ENCODE measurements around the gene CDH2. TPM values are rescaled to one million over a fixed set of nuclear protein-coding genes. Genes with fewer than 3 reads are reported as not detected.

The CDH2 gene
- total RNA-seq, 1 donor from 2014 or later, result 234 TPM

DNA sequence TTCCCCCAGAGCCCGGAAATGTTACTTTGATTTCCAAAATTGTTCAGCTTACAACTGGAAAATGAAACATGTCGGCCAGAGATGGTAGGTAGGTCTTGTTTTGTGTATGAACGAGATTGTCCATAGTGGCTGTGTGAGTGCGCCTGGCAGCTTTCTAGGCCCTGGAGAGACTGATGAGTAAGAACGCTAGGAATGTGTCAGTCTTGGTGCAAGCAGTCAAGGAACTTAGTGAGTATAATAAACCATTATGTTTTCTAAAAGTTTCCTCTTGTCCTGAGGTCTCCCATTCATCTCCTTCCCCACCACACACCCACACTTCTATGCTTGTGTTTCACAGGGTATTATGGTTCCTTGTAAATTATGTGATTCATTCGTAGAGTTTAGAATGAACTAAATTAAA lies 234.2 kb downstream of the CDH2 start:
- peak overlapping the region; percentile 95 for H3K27ac Mint-ChIP-seq (ENCODE audit: unreplicated experiment)
- no peak for DNase-seq (ENCODE audit: low read depth, low spot score)
- H3K4me3 Mint-ChIP-seq, result no peak overlapping the region
- H3K4me1 Mint-ChIP-seq, result peaks cover 53% of the 10 kb centered on the region
- TF ChIP-seq, protein P1, sequence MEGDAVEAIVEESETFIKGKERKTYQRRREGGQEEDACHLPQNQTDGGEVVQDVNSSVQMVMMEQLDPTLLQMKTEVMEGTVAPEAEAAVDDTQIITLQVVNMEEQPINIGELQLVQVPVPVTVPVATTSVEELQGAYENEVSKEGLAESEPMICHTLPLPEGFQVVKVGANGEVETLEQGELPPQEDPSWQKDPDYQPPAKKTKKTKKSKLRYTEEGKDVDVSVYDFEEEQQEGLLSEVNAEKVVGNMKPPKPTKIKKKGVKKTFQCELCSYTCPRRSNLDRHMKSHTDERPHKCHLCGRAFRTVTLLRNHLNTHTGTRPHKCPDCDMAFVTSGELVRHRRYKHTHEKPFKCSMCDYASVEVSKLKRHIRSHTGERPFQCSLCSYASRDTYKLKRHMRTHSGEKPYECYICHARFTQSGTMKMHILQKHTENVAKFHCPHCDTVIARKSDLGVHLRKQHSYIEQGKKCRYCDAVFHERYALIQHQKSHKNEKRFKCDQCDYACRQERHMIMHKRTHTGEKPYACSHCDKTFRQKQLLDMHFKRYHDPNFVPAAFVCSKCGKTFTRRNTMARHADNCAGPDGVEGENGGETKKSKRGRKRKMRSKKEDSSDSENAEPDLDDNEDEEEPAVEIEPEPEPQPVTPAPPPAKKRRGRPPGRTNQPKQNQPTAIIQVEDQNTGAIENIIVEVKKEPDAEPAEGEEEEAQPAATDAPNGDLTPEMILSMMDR (conservative IDR thresholded peaks at IDR 0.05), result no peak
- peaks cover 3% of the 10 kb centered on the region for H3K9me3 Mint-ChIP-seq
- no peaks in the 10 kb centered on the region for H3K27me3 Mint-ChIP-seq (ENCODE audit: low read depth)
- peaks cover 16% of the 10 kb centered on the region for H3K36me3 Mint-ChIP-seq (ENCODE audit: low read depth)

DNA sequence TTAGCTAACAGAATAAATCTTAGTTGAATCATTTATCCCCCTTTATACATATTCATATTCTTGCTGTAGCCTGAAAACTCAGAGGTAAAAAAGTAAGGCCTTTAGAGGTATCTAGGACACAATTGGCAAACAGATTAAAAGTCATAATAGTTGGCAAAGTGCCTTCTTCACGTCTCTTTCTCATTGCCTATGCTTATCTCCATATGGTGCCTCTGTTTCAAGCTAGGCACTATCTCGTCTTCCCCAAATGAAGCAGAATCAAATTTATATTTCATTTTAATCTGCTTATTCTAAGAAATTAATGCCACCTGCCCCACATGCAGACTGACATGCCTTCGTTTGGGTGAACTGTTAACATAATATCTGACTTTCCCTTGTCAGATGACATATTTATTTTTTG lies 245.4 kb downstream of the CDH2 start:
- TF ChIP-seq, protein P1 (conservative IDR thresholded peaks at IDR 0.05), result no peak
- no peak for DNase-seq (ENCODE audit: low read depth, low spot score)
- Mint-ChIP-seq H3K4me3 (no peak overlapping the region), H3K9me3 (peaks cover 10% of the 10 kb centered on the region), H3K27me3 (ENCODE audit: low read depth) (no peaks in the 10 kb centered on the region), H3K4me1 (peaks cover 18% of the 10 kb centered on the region), H3K27ac (ENCODE audit: unreplicated experiment) (no peak overlapping the region), H3K36me3 (ENCODE audit: low read depth) (peaks cover 4% of the 10 kb centered on the region)

DNA sequence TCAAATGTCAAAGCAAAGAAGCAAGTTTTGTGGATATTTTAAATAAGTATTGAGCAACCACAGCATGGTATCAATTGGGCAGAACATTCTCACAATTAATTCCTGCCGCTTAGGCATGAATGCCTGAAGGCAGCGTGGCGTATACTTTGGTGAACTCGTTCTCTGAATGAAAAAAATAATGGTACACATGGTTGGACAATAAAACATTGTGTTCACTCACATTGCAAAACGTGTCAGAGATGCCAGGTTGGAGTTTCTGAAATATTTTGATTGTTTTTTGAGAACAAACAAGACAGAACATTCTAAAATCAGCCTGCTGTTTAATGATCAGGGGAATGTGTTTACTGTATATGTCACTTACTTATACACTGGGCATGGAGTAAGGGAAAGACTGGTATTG lies 254.2 kb downstream of the CDH2 start:
- H3K27me3 Mint-ChIP-seq (ENCODE audit: low read depth), result no peaks in the 10 kb centered on the region
- H3K36me3 Mint-ChIP-seq (ENCODE audit: low read depth), result no peaks in the 10 kb centered on the region
- H3K27ac Mint-ChIP-seq (ENCODE audit: unreplicated experiment), result peak overlapping the region; percentile 70
- H3K4me3 Mint-ChIP-seq, result peak overlapping the region; percentile 17
- H3K4me1 Mint-ChIP-seq, result peaks cover 41% of the 10 kb centered on the region
- peaks cover 2% of the 10 kb centered on the region for H3K9me3 Mint-ChIP-seq
- TF ChIP-seq, protein P1 (conservative IDR thresholded peaks at IDR 0.05), result no peak
- DNase-seq (ENCODE audit: low read depth, low spot score), result no peak

DNA sequence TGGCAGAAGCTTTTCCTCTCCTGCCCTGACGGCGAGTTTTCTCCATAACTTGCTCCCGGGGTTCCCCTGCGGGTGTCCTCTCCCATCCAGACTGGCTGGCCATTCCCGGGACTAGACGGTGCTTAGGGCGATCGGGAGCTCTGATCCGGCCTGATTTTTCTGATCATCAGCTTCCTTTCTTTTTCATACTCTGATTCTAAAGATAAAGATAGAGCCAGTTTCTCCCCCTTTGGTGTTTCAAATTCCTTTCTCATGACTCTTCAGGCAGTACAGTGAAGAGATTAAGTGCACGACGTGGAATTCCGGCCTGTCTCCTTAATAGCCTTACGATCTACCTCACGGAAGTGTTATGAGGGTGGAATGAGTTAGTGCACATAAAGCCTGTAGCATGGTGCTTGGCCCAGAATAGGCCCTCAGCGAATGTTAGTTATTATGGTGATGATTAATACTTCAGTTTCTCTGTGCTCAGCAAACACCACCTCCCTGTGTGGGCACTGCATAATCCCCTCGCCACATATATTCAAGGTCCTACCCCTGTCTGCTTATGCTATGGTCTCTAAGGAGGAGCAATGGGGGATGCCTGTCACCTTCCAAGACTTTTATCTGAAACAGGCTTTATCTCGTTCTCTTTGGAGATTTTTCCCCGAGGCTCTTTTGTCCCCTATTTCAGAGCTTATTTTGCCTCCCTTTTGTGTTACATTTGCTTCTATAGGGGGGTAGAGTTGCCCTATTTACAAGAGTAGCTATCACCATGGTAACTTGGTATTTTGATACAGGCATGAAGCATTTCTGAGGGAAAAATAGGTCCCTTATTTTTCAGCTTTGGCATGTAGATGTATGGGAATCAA lies 254.8 kb downstream of the CDH2 start:
- no peaks in the 10 kb centered on the region for H3K36me3 Mint-ChIP-seq (ENCODE audit: low read depth)
- TF ChIP-seq, protein P1 (conservative IDR thresholded peaks at IDR 0.05), result no peak
- H3K4me3 Mint-ChIP-seq, result peak overlapping the region; percentile 17
- peaks cover 2% of the 10 kb centered on the region for H3K9me3 Mint-ChIP-seq
- DNase-seq (ENCODE audit: low read depth, low spot score), result no peak
- no peaks in the 10 kb centered on the region for H3K27me3 Mint-ChIP-seq (ENCODE audit: low read depth)
- H3K27ac Mint-ChIP-seq (ENCODE audit: unreplicated experiment), result peak overlapping the region; percentile 70
- H3K4me1 Mint-ChIP-seq, result peaks cover 41% of the 10 kb centered on the region

DNA sequence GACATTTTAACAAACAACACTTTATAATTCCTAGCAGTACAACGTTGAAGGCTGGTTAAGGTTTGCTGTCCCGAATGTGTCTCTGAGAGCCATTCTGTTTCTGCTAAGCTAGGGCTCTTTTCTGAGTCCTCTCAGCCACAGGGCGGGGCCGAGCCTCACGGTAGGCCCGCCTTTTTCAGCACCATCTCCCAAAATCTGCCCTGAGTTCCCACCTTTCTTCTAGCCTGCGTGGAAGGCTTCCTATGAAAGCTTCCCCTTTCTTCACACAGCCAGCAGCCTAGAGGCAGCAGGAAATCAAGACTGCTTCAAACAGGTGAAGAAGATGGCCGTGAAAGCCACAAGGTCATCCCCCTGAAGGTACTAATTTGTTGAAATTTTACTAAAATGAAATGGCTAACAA lies 255.5 kb downstream of the CDH2 start:
- no peak for DNase-seq (ENCODE audit: low read depth, low spot score)
- TF ChIP-seq, protein P1 (conservative IDR thresholded peaks at IDR 0.05), result no peak
- Mint-ChIP-seq H3K36me3 (ENCODE audit: low read depth) (no peaks in the 10 kb centered on the region), H3K4me3 (peak overlapping the region; percentile 17), H3K27me3 (ENCODE audit: low read depth) (no peaks in the 10 kb centered on the region), H3K27ac (ENCODE audit: unreplicated experiment) (peak overlapping the region; percentile 70), H3K9me3 (peaks cover 2% of the 10 kb centered on the region), H3K4me1 (peaks cover 41% of the 10 kb centered on the region)

All from neural crest cell (in vitro differentiated cells).